SU-DHL-6 (cell line): ENCODE data around the gene HTR4.

Source experiments
- EZH2phosphoT487 ChIP-seq: fragments of 200-600 bp; sonication (generic), shearing (Covaris generic); conservative IDR thresholded peaks from 2 replicates; pipeline ENCODE4 v1.6.1; 2018; ENCODE audit warnings: mild to moderate bottlenecking, antibody characterized with exemption, low read length, moderate library complexity, mixed read lengths
- TF ChIP-seq, protein P1 (sequence below): fragments of 200-600 bp; sonication (generic); IDR thresholded peaks from one replicate; pipeline ENCODE4 v1.5.1; 2017; ENCODE audit warnings: antibody characterized with exemption, mild to moderate bottlenecking, low read length, moderate library complexity; ENCODE audit not compliant: insufficient read depth, poor library complexity, severe bottlenecking

DNA sequence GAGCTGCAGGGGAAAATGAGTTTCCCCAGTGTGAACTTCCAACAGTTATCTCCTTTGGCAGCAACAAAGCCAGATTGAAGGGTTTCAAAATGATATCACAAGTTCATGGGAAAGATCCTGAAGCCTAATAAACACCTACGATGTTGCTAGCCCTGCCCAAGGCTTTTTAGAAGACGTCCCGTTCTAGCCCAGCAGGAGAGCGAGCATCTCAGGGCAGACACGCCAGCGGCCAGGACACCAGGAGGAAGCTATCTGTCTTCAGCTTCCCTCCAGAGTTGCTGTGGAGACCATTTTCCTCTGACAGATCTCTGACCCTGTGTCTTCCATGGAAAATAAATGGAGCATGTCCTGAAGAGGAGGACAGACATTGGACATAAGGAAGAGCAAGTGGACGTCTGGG is 172.1 kb downstream of the HTR4 start:
- TF ChIP-seq, protein P1, sequence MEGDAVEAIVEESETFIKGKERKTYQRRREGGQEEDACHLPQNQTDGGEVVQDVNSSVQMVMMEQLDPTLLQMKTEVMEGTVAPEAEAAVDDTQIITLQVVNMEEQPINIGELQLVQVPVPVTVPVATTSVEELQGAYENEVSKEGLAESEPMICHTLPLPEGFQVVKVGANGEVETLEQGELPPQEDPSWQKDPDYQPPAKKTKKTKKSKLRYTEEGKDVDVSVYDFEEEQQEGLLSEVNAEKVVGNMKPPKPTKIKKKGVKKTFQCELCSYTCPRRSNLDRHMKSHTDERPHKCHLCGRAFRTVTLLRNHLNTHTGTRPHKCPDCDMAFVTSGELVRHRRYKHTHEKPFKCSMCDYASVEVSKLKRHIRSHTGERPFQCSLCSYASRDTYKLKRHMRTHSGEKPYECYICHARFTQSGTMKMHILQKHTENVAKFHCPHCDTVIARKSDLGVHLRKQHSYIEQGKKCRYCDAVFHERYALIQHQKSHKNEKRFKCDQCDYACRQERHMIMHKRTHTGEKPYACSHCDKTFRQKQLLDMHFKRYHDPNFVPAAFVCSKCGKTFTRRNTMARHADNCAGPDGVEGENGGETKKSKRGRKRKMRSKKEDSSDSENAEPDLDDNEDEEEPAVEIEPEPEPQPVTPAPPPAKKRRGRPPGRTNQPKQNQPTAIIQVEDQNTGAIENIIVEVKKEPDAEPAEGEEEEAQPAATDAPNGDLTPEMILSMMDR: no peak
- TF ChIP-seq EZH2phosphoT487: no peak
